Measurements from ENCODE around the gene MFF.
"Not testable (repeated sequence)": the region's sequence is repeated elsewhere in the genome, so short reads cannot be mapped to it uniquely, and the experiment has no call there.

Gene MFF

DNA sequence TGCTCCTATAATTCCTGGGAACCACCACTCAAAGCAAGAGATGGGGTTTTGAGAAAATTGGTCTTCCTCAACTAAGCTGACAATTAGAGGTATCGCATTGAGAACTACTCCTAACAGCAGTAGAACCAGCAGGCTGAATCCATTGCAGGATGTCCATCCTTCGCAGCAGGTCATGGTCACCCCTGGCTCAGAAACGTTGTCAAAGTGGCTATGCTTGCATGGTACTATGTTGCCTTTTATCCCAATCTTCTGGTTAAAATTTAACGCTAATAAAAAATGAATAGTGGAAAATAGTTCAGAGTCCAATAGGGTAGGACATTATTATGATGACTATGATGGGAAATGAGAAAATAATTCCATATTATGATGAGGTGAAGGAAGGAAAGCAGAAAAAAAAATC lies 54.0 kb downstream of the MFF start, which contains the start of gene TM4SF20:
Gene TM4SF20, minus strand, starts transcription at position 212 of the 400 bp plus-strand sequence. Its CDS starts 38 bp downstream, at position 174.
- no peak within 1 kb of the TSS for H3K4me3 Mint-ChIP-seq
- no peaks in the 10 kb centered on the region for H3K9me3 Mint-ChIP-seq
- no peaks in the 10 kb centered on the region for H3K4me1 Mint-ChIP-seq
- H3K27ac Mint-ChIP-seq, result no peak within 1 kb of the TSS
- DNase-seq (ENCODE audit: low spot score in 2 of 2), result no peak
- no peak for ATAC-seq
- H3K36me3 Mint-ChIP-seq, result no peaks in the 10 kb centered on the region

DNA sequence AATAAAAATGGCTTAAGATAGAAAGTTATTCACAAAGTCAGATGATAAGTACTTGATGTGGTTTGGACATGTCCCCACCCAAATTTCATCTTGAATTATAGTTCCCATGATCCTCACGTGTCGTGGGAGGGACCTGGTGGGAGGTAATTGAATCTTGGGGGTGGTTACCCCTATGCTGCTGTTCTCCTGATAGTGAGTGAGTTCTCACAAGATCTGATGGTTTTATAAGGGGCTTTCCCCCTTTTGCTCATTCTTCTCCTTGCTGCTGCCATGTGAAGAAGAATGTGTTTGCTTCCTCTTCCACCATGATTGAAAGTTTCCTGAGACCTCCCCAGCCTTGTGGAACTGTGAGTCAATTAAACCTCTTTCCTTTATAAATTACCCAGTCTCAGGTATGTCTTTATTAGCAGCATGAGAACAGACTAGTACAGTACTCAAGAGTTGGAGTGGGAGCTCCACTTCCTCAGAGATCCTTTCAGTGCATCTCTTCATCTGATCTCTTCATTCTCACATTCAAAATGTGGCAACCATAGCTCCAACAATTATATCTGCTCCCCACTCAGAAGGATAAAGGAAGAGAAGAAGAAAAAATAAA lies 57.3 kb downstream of the MFF start:
- not testable (repeated sequence) for H3K36me3 Mint-ChIP-seq; H3K4me1 Mint-ChIP-seq; H3K27ac Mint-ChIP-seq; H3K9me3 Mint-ChIP-seq; H3K4me3 Mint-ChIP-seq; DNase-seq (ENCODE audit: low spot score in 2 of 2); ATAC-seq

DNA sequence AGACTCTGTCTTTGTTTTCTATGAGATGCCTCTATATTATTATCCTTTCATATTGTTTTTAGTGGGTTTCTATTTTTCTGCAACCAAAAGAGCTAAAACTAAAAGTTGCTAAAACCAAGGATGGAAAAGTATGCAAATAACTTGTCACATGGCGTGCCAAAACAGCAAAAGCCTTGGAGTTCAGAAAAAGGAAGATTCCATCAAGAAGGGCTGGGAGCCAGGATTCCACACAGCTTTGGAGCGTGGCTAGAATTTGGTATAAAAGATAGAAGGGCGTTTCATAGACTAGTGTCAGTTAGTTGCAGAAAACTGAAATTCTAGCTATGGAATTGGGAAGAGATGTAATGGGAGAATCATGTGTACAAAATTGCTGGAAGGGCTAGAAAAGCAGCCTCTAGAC lies 58.6 kb downstream of the MFF start:
- Mint-ChIP-seq H3K9me3 (no peaks in the 10 kb centered on the region), H3K27ac (no peak overlapping the region), H3K4me3 (no peak overlapping the region), H3K36me3 (no peaks in the 10 kb centered on the region), H3K4me1 (peaks cover 7% of the 10 kb centered on the region)
- no peak for ATAC-seq
- no peak for DNase-seq (ENCODE audit: low spot score in 2 of 2)

DNA sequence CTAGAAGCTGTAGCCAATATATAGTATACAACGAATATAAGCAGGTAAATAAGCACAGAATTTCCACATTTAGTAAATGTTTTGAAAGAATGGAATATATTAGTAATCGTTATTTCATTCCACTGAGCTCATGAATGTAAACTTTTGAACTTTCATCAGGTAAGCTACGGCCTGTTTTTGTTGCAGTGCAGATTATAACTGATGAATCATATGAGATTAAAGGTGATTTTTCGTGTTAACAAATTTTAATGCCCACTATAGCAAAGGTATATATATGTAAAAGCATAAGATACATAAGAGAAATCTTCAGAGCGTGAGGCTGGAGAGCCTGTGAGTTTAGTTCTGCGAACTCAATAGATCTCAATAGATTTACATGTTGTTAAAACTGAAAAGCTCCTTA lies 61.6 kb downstream of the MFF start:
- Mint-ChIP-seq H3K9me3 (no peaks in the 10 kb centered on the region), H3K4me1 (peaks cover 7% of the 10 kb centered on the region), H3K36me3 (no peaks in the 10 kb centered on the region), H3K4me3 (no peak overlapping the region), H3K27ac (no peak overlapping the region)
- DNase-seq (ENCODE audit: low spot score in 2 of 2) (no peak), ATAC-seq (no peak)

DNA sequence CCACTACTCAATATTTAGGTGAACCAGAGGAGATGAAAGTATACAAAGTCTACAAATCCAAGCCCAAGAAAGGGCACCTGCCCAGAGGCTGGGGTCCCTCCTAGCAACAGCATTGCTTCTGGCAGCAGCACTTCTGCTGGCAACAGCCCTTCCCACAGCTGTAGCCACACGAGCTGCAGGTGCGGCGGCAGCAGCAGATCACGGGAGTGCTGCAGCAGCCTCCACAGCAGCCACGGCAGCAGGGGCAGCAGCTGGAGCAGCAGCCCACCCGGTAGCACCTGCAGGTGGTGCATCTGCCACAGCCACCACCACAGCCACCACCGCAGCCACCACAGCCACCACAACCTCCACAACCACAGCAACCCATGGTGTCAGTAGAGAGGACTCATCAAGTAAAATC lies 62.5 kb downstream of the MFF start, which contains the start of gene SCYGR1:
Gene SCYGR1, minus strand, starts transcription at position 367 of the 400 bp plus-strand sequence. Its CDS starts 0 bp downstream, at position 367.
- H3K27ac Mint-ChIP-seq; H3K4me1 Mint-ChIP-seq; H3K9me3 Mint-ChIP-seq; ATAC-seq; H3K36me3 Mint-ChIP-seq; DNase-seq (ENCODE audit: low spot score in 2 of 2); H3K4me3 Mint-ChIP-seq: not testable (repeated sequence)

DNA sequence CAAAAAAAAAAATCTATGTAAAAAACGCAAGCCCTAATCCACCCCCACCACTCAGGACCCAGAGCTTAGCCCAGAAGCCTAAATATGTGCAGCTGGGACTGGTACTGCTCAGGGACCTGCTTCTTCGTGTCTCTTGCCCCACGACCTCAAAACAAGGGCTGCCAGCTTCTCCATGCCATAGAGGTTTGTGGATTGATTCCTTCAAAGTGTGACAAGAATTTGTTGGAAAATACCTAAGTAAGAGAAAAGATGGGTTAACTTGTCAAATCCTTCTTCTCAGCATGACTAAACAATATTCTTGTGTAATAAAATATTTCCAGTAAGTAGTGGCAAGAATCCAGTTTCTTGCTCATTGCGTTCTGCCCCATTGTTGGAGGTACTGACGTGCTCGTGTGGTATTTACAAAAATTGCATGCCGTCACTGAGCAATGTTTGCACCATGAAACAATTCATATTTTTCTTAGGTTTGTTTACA lies 63.5 kb downstream of the MFF start:
- Mint-ChIP-seq H3K27ac (no peak overlapping the region), H3K4me3 (no peak overlapping the region), H3K36me3 (no peaks in the 10 kb centered on the region), H3K9me3 (no peaks in the 10 kb centered on the region), H3K4me1 (peaks cover 7% of the 10 kb centered on the region)
- ATAC-seq (no peak), DNase-seq (ENCODE audit: low spot score in 2 of 2) (no peak)

DNA sequence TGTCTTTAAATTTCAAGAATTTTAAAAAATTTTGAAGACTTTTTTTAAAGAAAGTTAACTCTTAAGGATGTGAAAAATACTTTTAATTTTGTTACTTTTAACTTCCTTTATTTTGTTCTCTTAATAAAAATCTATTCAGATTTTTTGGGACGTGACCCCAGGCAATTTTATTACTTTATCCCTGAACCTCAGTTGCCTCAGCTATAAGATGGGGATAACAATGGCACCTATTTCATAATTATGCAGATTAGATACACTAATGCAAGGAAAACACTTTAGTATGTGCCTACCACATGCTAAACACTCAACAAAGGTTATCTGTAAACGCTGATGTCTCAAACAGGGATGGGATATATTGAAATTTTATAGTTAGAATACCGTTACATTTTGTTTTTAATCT lies 64.2 kb downstream of the MFF start:
- DNase-seq (ENCODE audit: low spot score in 2 of 2), result no peak
- Mint-ChIP-seq H3K4me1 (peaks cover 7% of the 10 kb centered on the region), H3K27ac (no peak overlapping the region), H3K9me3 (no peaks in the 10 kb centered on the region), H3K36me3 (no peaks in the 10 kb centered on the region), H3K4me3 (no peak overlapping the region)
- no peak for ATAC-seq

DNA sequence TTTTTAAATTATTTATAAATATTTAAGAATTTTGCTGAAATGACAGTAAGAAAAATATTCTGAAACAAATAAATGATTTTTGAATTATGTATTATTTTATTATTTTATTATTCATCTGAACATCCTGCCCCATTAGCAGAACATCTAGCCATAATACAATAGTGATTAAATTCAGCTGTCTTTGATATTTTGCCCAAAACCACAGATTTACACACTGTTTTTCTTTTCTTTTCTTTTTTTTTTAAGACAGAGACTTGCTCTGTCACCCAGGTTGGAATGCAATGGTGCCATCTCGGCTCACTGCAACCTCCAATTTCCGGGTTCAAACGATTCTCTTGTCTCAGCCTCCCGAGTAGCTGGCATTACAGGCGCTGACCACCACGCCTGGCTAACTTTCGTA lies 64.6 kb downstream of the MFF start:
- Mint-ChIP-seq H3K4me1 (peaks cover 7% of the 10 kb centered on the region), H3K27ac (no peak overlapping the region), H3K36me3 (no peaks in the 10 kb centered on the region), H3K9me3 (no peaks in the 10 kb centered on the region), H3K4me3 (no peak overlapping the region)
- no peak for ATAC-seq
- no peak for DNase-seq (ENCODE audit: low spot score in 2 of 2)

DNA sequence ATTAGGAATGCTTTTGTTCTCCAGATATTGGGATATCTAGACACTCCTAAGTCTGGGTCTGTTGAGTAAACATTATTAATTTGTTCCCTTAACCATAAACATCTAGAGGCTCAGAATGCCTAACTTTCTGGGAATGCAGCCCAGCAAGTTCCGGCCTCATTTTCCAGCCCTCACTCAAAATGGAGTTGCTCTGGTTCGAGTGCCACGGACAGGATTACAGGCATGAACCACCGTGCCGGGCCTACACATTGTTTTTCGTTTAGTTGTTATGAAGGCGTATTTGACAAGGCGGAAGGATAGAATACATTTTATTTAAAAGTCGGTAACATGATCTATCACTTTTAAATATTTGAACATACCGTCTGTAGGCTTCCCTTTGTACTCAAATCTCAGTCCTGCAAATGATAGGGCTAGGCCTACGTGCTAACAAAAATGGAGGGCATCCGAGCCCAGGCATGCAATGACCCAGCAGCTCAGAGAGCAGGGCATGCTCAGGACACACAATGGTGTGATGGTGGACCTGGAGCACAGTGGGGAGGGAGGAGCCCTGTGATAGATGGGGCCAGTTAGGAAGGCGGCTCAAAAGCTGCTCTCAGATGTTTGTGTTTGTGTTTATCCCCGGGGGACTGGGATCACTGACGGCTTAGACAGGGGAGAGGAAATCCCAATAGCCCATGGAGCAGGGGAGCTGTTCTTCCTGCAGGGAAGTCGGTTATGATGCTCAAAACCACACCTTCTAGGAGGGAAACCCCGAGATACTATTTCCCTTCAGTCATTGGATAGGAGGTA lies 65.6 kb downstream of the MFF start:
- ATAC-seq (no peak), DNase-seq (ENCODE audit: low spot score in 2 of 2) (no peak)
- Mint-ChIP-seq H3K4me1 (peaks cover 7% of the 10 kb centered on the region), H3K36me3 (no peaks in the 10 kb centered on the region), H3K27ac (no peak overlapping the region), H3K9me3 (no peaks in the 10 kb centered on the region), H3K4me3 (no peak overlapping the region)

DNA sequence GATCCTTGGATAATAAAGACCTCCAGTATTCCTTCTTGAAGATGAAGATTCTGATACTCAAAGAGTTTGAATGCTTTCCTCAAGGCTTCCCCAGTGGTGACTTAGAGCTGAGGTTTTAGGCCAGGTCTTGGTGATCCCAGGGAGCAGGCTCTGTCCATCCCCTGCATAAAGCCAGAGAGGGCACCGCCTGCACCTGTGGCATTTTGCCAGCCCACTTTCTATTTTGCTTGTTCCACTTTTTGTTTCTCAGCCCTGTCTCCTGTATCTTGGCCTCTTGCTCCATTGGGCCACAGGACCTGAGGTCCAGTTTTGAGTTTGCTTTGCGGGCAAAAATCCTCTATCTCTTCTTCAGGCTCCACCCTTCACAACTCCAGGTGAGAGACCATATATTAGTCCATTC lies 69.3 kb downstream of the MFF start:
- ATAC-seq, result no peak

DNA sequence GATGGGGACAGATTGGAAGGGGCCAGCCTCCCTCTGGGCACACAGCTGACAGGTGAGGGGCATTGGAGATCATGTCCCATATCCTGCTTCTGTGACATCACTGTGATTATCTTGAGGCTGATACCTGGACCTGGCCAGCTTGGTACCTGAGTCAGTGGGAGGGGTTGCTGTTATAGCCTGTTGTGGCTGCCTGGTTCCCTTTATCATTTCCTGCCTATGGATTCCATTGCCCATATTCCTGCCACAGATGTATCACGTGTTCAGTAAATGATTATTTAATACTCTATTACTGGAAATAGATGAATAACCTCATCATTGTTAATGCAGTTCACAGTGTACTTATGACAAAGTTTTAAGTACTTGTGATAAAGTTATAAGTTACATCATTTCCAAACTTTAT lies 70.5 kb downstream of the MFF start:
- Mint-ChIP-seq H3K9me3 (no peaks in the 10 kb centered on the region), H3K4me1 (no peaks in the 10 kb centered on the region), H3K4me3 (no peak overlapping the region), H3K27ac (no peak overlapping the region), H3K36me3 (no peaks in the 10 kb centered on the region)
- DNase-seq (ENCODE audit: low spot score in 2 of 2), result no peak
- no peak for ATAC-seq

More for the DNA sequence above, 69.3 kb downstream of the MFF start:
- Mint-ChIP-seq H3K4me3 (no peak overlapping the region), H3K27ac (no peak overlapping the region), H3K4me1 (no peaks in the 10 kb centered on the region), H3K36me3 (no peaks in the 10 kb centered on the region), H3K9me3 (no peaks in the 10 kb centered on the region)
- no peak for DNase-seq (ENCODE audit: low spot score in 2 of 2)

DNA sequence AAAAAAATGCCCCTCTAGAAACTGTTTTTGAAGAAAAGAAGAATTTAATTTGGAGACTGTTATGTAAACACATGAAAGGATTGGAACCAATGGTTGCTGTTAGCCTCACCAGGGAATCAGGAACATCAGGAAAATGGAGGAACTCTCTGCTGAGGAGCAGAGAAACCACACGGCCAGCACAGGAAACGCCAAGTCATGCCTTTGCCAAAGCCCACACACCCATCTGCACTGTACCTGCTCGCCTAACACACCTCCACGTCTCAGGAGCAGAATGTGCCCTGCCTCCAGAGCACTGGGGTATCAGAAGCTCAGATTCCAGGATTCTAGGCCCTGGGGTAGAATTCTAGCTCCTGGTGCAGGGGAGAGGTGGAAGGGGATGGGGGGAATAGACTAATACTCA lies 72.5 kb downstream of the MFF start:
- Mint-ChIP-seq H3K4me3 (no peak overlapping the region), H3K27ac (no peak overlapping the region), H3K9me3 (no peaks in the 10 kb centered on the region), H3K4me1 (no peaks in the 10 kb centered on the region), H3K36me3 (no peaks in the 10 kb centered on the region)
- ATAC-seq (no peak), DNase-seq (ENCODE audit: low spot score in 2 of 2) (no peak)

DNA sequence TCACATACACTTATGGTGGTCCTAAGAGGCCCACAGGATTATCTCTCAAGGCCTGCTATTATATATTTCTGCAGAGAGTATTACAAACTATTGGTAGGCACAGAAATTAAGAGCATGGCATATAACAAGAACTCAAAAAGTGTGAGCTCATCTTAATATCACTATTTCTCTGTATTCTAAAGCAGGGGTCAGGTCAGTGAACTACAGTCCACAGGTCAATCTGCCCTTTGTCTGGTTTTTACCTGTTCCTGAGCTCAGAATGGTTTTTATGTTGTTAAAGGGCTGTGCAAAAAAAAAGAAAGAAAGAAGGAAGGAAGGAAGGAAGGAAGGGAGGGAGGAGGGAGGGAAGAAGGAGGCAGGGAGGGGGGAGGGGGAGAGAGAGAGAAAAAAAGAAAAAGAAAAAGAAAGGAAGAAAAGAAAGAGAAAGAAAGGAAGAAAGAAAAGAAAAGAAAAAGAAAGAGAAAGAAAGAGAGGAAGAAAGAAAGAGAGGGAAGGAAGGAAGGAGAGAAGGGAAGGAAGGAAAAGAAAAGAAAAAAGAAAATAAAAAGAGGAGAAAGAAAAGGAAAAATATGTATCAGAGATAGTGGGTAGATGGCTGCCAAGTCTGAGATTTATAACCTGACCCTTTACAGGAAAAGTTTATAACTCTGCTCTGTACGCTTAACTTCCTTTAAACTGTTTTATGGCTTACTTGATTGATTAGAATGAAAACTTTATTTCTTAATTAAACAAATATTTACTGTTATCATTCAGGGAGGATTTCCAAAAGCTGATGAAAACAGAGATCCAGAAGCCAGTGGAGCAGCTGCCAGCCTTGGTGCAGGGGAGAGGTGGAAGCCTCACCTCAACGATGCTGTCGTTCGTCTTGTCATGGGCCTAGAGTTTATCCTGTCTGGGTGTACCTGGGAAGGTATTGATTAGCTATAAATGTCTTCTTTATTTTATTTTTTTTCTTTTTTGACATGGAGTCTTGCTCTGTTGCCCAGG lies 73.9 kb downstream of the MFF start:
- H3K9me3 Mint-ChIP-seq, result no peaks in the 10 kb centered on the region
- no peak overlapping the region for H3K27ac Mint-ChIP-seq
- H3K4me3 Mint-ChIP-seq, result no peak overlapping the region
- H3K4me1 Mint-ChIP-seq, result no peaks in the 10 kb centered on the region
- ATAC-seq, result no peak
- H3K36me3 Mint-ChIP-seq, result no peaks in the 10 kb centered on the region
- no peak for DNase-seq (ENCODE audit: low spot score in 2 of 2)

DNA sequence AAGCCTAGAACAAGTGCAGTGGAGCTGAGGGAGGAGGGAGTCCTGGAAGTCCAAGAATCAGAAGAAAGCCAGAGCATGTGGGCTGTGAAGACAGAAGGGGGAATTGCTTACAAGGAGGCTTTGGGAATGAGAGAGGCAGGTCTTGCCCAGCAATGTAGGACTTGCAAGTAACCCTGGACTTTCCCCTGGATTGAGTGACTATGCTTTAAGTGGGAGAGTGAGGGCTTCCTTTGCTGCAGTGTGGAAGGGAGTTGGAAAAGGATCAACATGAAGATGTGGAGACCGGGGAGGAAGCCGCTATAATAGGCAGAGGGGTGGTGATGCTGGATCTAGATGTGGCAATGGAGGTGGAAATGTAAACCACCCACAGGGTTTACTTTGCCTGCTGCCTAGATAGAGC lies 76.5 kb downstream of the MFF start:
- Mint-ChIP-seq H3K36me3 (no peaks in the 10 kb centered on the region), H3K4me1 (peaks cover 12% of the 10 kb centered on the region), H3K4me3 (no peak overlapping the region), H3K9me3 (no peaks in the 10 kb centered on the region), H3K27ac (no peak overlapping the region)
- no peak for DNase-seq (ENCODE audit: low spot score in 2 of 2)
- no peak for ATAC-seq

DNA sequence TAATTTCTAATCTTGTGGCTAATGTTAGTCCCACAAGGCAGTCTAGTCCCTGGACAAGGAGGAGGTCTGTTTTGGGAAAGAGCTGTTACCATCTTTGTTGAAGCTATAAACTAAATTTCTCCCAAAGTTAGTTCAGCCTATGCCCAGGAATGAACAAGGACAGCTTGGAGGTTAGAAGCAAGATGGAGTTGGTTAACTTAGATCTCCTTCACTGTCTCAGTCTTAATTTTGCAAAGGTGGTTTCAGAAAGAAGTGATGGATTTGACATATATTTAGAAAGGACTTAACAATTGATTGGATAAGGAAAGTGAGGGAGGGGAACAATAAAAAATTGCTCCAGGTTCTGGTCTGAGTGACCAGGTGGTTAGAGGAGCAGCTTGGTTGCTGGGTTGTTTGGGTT lies 77.3 kb downstream of the MFF start:
- H3K9me3 Mint-ChIP-seq, result no peaks in the 10 kb centered on the region
- no peak overlapping the region for H3K27ac Mint-ChIP-seq
- H3K4me3 Mint-ChIP-seq, result no peak overlapping the region
- peaks cover 14% of the 10 kb centered on the region for H3K4me1 Mint-ChIP-seq
- no peaks in the 10 kb centered on the region for H3K36me3 Mint-ChIP-seq
- DNase-seq (ENCODE audit: low spot score in 2 of 2), result no peak
- no peak for ATAC-seq

Measured in stimulated activated effector memory CD8-positive, alpha-beta T cell treated with anti-CD3 and anti-CD28 coated beads, Interleukin-12 subunit alpha, Interleukin-12 subunit beta, amount 100 ng/mL, for 72 hours (primary cell).